NCI-H82 treated with DMSO at 0.1 percent for 48 hours (cell line): ENCODE data around the gene NR2C2.

Source experiments
- DNase-seq: peaks from one replicate; lab custom pipeline; 2025; ENCODE audit not compliant: unreplicated experiment; lab: John Stamatoyannopoulos, UW

Gene NR2C2

DNA sequence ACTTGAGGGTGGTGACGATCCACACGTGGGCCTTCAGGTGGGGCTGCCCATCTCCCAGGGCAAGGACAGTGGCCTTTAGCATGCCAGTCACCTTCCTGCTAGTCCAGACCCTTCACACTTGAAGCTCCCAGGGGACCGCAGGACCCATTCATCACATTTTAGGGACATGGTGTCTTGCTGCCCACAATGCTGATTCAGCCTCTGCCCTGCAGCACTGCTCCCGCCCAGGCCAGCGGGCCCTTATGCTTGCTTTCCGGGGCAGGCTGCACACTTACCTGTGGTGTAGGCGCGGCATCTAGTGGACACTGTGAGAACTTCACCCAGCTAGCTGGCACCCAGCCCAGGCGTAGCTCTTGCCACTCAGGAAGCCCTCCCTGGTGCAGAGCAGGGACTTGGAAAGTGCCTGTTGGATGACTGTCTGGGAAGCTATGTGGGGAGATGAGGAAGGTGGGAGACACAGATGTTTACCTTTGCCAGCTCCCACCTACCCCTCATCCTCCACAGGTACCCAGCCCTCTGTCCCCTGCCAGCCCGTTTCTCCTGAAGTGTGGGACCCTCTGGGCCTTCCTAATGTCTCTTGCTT lies 26.3 kb upstream of the NR2C2 start:
- DNase-seq = peak; percentile 4

DNA sequence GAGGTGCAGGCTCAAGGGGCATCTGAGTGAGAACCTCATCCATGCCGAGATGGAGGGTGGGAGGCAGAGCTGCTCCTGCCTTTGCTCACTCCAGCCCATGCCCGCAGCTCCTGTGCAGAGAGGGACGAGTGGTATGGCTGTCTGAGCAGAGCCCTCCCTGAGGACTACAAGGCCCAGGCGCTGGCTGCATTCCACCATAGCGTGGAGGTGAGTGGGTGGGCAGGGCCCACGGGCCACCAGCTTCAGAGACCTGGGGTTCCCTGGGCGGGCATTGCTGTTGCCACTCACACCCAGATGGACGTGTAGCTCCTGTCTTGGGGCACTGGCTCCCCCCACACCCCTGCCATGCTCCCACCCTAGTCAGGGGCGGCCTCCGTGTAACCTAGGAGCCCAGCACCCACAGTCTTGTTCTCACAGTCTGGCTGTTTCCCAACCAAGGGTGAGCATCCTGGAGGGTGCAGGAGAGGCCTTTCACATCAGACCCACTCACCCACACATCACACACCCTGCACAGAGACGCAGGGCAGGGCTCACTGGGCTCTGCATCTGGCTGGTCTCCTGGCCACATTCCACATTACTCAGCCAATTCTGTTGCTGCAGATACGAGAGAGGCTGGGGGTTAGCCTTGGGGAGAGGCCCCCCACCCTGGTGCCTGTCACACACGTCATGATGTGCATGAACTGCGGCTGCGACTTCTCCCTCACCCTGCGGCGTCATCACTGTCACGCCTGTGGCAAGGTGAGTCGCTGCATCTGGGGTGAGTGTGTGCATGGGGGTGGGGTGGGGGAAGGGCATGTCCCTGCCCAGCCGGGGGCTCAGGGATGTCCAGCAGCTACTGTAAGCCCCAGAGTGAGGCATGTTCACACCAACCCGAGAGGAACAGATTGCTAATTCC lies 25.3 kb upstream of the NR2C2 start:
- no peak for DNase-seq

DNA sequence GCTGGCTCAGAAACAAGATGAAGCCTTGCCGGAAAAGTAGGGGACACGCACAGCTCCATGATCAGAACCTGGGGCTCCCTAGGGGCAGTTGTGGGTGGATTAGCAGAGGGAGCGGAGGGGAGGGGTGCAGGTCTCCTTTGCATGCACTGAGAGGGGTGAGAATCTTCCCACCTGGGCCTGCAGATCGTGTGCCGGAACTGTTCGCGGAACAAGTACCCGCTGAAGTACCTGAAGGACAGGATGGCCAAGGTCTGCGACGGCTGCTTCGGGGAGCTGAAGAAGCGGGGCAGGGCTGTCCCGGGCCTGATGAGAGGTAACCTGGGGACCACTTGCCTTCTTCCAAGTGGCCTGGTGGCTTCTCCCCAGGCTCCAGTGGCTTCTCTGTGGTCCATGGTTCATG lies 24.5 kb upstream of the NR2C2 start:
- DNase-seq = no peak

DNA sequence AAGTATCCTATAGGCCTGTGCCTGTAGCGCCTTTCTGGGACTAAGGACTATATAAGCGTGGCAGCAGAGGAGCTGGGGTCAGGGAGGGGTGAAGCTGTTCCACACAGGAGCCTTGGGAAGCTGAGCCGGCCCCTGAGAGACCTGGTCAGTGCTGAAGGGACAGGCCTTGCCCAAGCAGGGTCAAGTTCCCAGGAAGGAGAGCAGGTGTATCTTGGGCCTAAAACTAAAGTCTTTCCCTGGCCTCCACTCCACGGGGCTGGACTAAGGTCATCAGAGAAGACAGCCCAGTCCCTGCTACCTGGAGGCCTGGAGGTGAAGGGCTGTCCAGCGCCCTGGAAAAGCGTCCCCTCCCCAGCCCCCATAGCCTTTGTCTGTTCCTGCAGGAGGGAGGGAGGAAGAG lies 23.9 kb upstream of the NR2C2 start:
- no peak for DNase-seq

DNA sequence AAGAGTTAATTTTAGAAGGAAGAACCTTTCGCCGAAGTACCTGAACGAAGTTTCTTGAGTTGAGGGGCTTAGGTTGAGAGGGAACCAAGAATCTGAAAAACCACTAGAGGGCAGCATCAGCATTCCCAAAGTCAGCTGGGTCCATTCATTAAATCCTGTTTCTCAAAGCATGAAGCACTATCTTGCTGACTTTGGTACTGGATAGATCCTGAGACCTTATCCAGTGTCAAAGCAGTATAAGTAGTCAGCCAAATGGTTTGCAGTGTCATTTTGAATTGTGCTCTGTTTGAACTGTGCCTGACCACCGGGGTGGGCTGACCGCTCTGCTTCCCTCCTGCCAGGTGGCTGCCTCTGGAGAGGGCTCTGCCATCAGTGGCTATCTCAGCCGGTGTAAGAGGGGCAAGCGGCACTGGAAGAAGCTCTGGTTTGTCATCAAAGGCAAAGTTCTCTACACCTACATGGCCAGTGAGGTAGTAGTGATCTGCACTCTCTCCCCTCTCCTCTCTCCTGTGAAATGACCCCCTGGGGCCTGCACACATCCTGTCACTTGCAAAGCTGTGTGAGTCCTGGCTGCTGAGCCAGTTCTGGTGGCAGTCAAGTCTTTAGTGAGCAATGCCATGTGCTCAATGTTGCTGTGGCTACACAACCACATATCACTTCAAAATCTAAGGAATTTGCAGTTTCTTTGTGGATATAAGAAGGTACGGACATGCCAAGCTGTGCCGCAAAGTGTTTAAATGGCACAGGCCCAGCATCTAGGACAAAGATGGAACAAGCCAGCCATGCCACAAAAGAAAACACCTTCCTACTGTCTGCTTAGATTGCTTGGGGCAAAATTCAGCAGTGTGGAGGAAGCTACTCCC lies 21.4 kb upstream of the NR2C2 start:
- peak; percentile 8 for DNase-seq

DNA sequence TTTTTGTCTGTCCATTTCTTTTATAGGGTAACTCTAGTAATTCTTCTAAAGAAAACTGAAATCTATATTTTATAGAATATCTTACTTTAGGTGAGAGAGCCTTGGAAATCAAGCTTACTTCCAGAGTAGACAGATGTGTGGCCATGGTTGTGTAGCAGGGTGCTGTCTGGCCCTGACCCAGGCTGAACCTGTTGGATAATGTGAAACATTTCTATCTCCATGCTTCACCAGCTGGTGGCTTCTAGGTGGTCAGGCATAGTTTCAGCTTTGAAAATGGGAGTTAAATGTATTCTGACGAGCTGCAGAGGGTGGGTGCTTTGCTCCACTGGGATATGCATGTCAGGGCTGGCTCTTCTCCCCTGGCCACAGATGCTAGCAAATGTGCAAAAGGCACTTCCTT lies 20.8 kb upstream of the NR2C2 start:
- DNase-seq = no peak

DNA sequence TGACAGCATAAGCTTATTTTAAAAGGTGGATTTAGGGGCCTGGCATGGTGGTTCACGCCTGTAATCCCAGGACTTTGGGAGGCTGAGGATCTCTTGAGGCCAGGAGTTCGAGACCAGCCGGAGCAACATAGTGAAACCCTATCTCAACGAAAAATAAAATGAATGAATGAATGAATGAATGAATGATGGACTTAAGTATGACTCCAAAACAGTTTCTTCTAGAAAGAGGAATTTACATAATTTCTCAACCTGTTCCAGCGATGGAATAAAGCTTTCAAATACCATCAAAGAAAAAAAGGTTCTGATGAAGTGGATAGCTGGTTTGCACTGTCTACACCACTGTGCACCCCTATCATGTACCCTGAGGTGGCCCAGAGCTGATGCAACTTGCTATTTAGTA lies 20.1 kb upstream of the NR2C2 start:
- DNase-seq = no peak

DNA sequence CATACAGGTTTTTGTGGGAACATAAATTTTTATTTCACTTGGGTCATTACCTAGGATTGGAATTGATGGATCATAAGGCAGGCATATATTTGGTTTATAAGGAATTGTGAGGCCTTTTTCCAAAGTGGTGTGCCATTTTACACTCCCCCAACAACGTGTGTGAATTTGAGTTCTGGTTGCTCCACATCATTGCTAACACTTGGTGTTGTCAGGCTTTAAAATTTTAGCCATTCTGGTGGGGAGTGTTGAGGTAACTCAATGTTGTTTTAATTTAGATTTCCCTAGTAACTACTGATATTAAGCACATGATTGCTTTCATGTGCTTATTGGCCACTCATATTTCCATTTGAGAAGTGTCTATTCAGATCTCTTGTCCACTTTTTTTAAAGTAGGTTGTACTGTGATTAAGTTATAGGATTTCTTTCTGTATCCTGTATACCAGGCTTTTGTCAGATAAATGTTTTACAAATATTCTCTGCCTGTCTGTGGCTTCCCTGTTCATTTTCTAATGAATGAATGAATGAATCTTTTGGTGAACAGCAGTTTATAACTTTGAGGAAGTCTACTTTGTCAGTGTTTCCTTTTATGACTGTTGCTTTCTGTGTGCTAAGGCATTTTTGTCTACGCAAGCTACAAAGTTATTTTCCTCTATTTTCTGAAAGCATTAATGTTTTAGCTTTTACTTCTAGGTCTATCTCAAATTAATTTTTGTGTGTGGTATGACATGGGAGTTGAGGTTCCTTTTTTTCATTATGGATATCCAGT lies 17.9 kb upstream of the NR2C2 start:
- DNase-seq = no peak

DNA sequence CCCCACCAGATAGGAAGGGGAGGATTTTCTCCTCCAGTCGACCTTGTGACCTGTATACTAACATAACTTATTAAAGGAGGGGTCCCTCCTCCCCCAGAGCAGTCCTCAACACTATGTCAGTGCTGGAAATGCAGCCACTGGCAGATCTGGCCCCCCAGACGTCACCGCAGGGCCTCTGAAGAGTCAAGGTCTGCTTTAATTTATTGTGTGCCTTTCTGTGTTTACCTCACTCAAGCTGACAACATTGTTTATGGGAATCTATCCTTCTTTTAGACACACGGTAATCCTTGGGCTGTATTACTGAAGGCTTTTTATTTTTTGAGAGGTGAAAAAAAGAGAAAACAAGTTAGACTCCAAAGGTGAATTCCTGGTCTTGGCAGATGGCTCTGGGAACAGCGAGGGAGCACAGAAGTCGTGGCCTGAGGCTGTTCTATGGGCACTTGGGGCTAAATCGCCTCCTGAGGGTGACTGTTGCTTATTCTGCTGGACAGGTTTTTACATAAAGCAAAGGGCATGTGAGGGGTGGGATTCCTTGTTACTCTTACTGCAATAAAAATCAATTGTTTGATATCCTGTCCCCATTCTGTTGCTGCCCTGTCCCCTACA lies 13.5 kb upstream of the NR2C2 start:
- no peak for DNase-seq

DNA sequence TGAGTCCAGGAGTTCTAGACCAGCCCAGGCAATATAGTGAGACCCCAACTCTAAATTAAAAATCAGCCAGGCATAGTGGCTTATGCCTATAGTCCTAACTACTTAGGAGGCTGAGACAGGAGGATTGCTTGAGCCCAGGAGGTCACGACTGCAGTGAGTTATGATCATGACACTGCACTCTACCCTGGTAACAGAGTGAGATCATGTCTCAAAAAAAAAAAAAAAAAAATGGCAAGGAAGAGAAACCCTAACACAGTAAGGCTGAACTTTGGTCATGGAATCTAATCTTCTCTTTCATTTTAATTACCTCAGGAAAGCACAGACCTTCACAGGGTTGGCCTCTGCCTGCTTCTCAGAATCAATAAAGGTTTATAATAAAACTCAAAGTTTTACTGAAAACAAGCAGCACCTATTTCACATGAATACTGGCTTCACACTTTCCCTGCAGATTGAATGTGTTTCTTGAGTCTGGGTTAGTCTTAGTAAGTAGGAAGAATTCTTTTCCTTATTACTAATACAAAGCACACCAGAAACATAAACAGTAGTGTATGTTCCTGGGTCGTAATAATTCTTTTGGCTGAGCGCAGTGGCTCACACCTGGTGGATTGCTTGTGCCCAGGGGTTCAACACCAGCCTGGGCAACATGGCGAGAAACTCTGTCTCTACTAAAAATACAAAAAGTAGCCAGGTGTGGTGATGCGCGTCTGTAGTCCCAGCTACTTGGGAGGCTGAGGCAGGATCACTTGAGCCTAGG lies 11.6 kb upstream of the NR2C2 start:
- no peak for DNase-seq

DNA sequence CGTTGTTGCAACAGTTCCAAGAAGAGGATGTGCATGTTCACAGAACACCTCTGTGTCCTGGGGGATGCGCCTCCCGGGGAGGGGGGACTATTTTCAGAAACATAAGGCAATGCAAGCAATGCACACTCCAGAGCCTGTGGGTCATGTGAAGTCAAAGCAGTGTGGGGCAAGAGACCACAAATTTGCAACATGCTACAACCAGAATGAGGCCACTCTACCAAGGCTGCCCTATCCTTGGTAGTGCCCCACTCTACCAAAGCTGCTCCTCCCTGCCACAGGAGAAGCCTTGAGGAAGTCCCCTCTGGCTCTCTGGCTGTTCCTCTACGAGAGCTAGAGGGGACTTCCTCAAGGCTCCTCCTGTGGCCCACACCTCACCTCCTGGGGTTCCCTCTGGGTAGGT lies 8.4 kb upstream of the NR2C2 start:
- DNase-seq = no peak

DNA sequence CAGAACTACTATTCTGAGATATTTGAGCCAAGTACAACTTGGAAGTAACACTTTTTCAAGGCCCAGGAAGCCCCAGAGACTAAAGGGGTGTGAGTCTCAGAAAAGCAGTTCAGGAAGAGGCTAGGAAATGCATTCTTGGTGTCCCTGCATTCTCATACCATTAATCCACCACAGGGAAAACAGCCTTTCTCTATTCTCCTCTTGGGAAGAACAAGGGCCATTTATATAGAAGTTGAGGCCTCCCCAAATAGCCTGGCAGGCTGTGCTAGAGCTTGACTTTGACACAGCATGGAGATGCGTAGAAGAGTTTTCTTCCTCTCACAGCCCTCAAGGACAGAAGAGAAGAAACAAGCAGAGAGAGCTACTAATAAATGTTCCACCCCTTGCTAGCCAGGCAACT lies 5.5 kb upstream of the NR2C2 start:
- no peak for DNase-seq

DNA sequence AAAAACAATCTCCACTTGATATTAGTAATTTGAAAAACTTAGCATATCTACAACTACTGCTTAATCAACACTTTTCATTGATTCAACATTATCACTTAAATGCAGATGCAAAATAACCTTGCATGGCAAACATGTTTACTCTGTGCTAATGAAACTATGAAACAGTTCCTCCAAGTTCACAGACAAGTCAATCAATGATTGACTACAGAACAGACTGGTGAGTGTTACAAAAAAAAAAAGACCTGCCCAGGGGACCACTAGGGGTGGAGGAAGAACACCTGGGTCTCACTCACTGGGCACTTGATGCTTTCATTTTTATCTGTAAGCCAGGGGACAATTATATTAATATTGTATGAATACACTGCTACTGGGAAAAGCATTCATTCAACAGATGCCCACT lies 4.3 kb upstream of the NR2C2 start:
- DNase-seq = no peak

DNA sequence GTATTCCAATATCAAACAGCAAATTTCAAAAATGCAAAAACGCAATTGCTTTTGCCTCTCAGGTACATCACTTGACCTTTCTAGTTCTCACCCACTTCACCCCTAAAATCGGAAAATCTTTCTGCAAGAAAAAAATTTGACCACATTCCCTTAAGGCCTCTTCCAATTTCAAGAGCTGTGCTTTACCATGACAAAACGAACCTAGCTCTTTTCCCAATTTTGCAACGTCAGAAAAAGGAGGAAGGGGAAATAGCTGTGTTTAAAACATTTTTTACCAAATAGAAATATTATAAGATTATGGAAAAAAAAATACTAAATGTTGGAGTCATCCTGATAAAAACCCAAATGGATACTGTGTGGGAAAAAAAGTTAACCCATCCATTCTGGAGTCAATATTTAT lies 1.1 kb upstream of the NR2C2 start:
- no peak for DNase-seq

DNA sequence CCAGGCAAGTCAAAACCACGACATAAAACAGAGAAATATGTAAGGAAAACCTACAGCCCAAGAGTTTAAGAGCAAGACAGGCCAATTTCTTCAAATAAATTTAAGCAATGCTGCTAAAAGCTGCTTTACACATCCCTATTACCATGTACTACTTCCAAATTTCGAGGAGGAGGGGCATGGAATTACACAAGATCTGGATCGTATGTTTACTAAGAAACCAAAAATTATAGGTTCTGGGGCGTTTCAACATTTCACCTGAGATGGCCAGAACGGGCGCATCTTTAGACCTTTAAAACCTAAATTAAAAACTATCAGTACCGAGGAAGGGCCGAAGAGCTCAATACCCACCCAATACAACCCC lies 664 bp upstream of the NR2C2 start:
- no peak for DNase-seq

DNA sequence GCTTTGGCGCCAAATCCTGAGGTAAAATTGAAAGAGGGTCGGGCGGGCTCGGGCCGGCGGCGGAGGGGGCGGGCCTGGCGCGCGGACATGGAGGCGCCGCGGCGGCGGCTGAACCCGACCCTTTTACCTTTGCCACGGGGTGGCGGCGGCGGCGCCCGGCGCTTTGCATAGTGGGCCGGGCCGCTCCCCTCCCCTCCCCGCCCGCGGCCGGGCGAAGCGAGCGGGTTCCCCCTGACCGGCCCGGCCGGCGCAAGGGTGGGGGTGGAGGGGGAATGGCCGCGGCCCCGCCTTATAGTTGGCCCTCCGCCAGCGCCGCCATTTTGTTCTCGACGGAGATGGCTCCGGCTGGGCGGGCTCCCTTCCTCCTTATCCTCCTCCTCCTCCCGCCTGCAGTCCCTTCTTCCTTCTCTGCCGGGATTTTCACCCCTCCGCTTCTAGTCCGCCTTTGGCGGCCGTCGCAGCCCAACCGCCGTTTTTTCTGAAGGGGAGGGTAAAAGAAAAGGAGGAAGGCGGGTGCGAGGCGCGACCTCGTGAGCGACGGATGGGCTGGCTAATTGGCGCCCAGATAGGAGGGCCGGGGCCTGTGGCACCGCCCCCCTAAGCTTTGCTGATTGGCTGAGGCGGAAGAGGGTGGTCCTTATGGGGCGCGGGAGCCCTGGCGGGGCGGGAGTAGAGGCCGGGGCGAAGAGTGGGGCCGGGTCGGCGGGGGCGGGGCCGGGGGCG lies 664 bp downstream of the NR2C2 start:
- peak; percentile 82 for DNase-seq

DNA sequence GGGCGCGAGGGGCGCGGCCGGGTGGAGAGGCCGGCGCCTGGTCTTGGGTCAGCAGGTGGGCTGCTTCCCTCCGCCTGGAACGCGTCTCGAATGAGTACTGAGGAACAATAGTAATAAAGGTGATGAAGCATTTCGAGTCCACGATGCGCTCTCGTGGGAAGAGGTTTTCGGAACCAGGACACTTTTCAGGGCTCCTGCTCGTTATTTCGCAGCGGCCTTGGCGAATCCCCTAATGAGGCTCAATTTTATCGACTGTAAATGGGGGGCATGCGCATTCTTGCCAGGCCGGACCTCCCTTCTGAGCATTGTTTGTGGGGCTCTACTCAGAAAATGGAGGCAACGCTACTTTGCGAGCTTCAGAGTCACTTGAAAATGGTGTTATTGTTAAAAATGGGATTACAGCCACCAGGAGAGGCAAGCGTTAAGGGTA lies 1.2 kb downstream of the NR2C2 start:
- DNase-seq = no peak

DNA sequence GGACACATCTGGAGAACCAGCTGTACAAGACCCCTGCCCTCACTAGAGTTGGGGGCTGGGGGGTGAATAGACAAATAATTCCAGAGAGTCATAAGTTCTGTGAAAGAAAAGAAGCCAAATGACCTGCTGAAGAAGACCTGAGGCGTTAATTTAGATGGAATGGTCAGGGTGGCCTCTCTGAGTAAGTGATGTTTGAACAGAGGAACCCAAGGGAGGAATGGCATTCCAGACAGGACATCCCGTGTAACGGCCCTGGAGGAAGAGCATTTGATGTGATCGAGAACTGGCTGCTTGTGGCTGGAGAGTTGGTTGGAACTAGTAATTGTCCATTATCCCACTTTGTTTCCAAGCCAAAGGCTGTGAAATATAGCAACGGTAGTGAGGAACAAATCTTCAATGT lies 1.7 kb downstream of the NR2C2 start:
- DNase-seq = no peak

DNA sequence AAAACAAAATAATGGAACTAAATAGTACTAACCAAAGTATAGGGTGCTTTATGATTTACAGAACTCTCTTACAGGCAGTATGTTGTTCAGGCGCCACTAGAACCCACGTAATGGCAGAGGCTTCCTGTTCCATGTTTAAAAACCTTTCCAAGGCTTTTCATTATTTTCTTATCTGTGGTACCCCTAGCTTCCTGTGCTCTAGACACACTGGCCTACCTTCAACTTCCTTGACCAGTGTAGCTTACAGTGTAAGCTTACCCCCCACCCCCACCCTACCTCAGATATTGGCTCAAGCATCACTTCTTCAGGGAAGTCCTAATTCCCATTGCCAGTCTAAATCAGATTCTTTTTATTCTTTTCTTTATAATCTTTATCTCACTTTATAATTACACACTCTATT lies 2.9 kb downstream of the NR2C2 start:
- DNase-seq = no peak
